ENCODE results near the gene ZNF486.
"Not testable (repeated sequence)": the region's sequence is repeated elsewhere in the genome, so short reads cannot be mapped to it uniquely, and the experiment has no call there.

The ZNF486 gene

DNA sequence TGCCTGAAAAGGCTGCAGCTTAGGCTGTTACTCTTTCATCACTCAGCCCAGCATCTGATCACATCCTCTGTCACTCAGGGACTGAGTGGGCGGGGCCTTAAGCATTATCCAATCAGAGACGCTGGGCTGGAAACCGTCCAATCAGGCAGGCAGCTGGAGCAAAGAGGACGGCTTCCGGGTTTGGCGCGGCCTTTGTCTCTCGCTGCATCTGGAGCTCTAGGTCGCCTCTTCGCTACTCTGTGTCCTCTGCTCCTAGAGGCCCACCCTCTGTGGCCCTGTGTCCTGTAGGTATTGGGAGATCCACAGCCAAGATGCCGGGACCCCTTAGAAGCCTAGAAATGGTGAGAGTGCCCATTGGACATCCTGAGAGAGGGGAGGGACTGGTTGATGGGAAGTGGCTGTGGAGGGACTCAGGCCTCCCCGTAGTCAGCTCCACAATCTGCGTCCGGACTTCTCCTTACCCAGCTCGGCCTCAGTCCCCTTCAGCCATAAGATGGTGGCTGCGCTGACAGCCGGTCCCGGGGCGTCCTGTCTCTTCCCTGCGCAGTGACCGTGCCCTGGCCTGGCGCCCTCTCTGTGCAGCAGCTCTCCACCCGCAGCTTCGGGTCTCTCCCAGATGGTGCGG is at the start of gene ZNF486:
ZNF486 (plus strand) TSS at position 195 of the 625 bp plus-strand sequence; CDS start at position 312, 117 bp downstream.
- DNase-seq (ENCODE audit: low spot score), result peak; percentile 98

GRCh38 chr19:20118064-20118839 is 48.8 kb upstream of the ZNF486 start:
- not testable (repeated sequence) for DNase-seq (ENCODE audit: low spot score)

- no peak for DNase-seq (ENCODE audit: low spot score)
Measured at GRCh38 chr19:20124879-20125278, 42.1 kb upstream of the ZNF486 start.

GRCh38 chr19:20132933-20133332 is 34.1 kb upstream of the ZNF486 start:
- DNase-seq (ENCODE audit: low spot score), result not testable (repeated sequence)

DNA sequence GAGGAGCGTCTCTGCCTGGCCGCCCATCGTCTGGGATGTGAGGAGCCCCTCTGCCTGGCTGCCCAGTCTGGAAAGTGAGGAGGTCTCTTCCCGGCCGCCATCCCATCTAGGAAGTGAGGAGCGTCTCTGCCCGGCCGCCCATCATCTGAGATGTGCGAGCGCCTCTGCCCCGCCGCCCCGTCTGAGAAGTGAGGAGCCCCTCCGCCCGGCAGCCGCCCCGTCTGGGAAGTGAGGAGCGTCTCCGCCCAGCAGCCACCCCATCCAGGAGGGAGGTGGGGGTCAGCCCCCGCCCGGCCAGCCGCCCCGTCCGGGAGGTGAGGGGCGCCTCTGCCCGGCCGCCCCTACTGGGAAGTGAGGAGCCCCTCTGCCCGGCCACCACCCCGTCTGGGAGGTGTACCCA is 29.3 kb upstream of the ZNF486 start:
- not testable (repeated sequence) for DNase-seq (ENCODE audit: low spot score)

- no peak for DNase-seq (ENCODE audit: low spot score)
Measured at GRCh38 chr19:20151617-20152145, 15.3 kb upstream of the ZNF486 start.

GRCh38 chr19:20152506-20152905 is 14.5 kb upstream of the ZNF486 start:
- not testable (repeated sequence) for DNase-seq (ENCODE audit: low spot score)

DNA sequence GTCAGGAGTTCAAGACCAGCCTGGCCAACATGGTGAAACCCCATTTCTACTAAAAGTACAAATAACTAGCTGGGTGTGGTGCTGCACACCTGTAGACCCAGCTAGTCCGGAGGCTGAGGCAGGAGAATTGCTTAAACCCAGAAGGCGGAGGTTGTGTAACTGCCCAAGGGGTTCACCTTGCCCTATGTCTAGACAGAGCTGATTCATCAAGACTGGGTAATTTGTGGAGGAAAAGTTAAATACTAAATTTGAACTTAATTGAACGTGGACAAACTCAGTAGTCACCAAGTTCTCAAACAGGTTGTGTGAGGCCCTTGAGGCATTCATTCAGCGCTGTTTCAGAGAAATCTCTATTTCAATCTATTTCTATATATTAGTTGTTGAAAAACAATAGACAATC is 13.7 kb upstream of the ZNF486 start:
- DNase-seq (ENCODE audit: low spot score), result no peak

GRCh38 chr19:20154636-20155035 is 12.4 kb upstream of the ZNF486 start:
- DNase-seq (ENCODE audit: low spot score), result no peak

DNA sequence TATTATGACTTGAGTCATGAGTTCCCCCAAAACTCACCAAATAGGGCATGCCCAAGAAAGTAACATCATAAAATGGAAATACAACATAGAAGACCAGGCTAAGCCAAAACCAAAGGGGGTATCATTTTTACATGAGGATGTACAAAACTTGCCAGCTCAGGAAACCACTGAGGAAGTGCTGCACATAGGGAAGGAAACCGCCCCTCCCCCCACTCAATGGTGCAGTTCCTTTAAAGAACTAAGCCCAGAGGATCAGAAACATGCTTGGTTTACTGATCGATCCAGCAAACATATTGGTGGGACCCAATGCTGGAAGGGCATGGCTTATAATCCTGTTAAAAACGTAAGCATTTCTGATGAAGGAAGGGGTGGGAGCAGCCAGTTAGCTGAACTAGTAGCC is 4.2 kb upstream of the ZNF486 start:
- no peak for DNase-seq (ENCODE audit: low spot score)

- no peak for DNase-seq (ENCODE audit: low spot score)
Measured at GRCh38 chr19:20164456-20164855, 2.6 kb upstream of the ZNF486 start.

GRCh38 chr19:20165971-20166592 is 932 bp upstream of the ZNF486 start:
- DNase-seq (ENCODE audit: low spot score), result peak; percentile 92

DNA sequence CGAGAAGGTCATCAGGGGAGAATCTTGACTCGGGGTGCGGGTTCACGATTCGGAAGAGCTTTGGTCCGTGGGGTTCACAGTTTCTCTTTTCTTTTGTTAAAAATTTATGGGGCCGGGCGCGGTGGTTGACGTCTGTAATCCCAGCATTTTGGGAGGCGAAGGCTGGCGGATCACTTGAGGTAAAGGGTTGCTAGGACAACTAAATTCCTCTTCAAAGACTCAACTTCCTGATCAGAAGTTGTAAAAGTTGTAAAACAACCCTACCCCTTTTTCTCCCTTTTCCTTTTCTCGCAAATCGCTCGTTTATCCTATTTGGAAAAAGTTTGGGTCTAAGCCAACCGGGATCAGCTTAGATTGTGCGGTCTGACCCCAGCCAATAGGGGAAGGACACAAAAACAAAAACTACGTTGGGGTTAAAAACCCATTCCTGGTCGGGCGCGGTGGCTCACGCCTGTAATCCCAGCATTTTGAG is 673 bp downstream of the ZNF486 start:
- peak; percentile 59 for DNase-seq (ENCODE audit: low spot score)

GRCh38 chr19:20171285-20171684 is 4.3 kb downstream of the ZNF486 start:
- no peak for DNase-seq (ENCODE audit: low spot score)

GRCh38 chr19:20175848-20176247 is 8.8 kb downstream of the ZNF486 start:
- not testable (repeated sequence) for DNase-seq (ENCODE audit: low spot score)

GRCh38 chr19:20179956-20180355 is 12.9 kb downstream of the ZNF486 start:
- DNase-seq (ENCODE audit: low spot score), result peak; percentile 54

- DNase-seq (ENCODE audit: low spot score), result no peak
Measured at GRCh38 chr19:20182222-20182785, 15.3 kb downstream of the ZNF486 start.

GRCh38 chr19:20186174-20186573 is 19.2 kb downstream of the ZNF486 start:
- no peak for DNase-seq (ENCODE audit: low spot score)

GRCh38 chr19:20197747-20198146 is 30.7 kb downstream of the ZNF486 start:
- no peak for DNase-seq (ENCODE audit: low spot score)

DNA sequence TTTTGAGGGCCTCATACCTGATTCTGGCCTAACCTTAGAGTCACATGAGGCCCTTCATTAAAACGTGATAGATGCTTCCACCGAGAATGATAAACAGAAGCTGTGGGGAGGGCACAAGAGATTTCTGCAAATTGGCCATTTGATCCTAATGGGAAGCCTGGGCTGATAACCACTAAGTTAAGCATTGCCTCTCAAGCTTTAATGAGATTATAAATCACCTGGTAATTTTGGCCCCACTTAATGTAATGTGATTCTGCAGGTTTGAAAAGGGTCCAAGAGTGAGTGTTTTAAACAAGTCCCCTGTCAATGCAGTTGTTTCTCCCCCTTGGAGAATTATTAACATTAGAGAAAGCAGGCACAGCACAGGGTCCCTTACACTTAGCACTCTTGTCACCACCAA is 42.0 kb downstream of the ZNF486 start:
- DNase-seq (ENCODE audit: low spot score), result no peak

- not testable (repeated sequence) for DNase-seq (ENCODE audit: low spot score)
Measured at GRCh38 chr19:20214366-20214765, 47.4 kb downstream of the ZNF486 start.

- not testable (repeated sequence) for DNase-seq (ENCODE audit: low spot score)
Measured at GRCh38 chr19:20221605-20222004, 54.6 kb downstream of the ZNF486 start.

All from kidney tubule cell (primary cell).